Osteoblast (primary cell): ENCODE results near the gene TCHH. TPM values are rescaled to one million over a fixed set of nuclear protein-coding genes. Genes with fewer than 3 reads are reported as not detected.

Source experiments
- DNase-seq: peaks from one replicate; pipeline ENCODE4 v3.0.0; 2011; ENCODE audit warnings: low spot score, mixed read lengths; ENCODE audit not compliant: insufficient read length; ENCODE audit errors: missing footprints
- H2AFZ ChIP-seq: 2 replicates; pipeline ENCODE4 v1.6.0; 2011; ENCODE audit warnings: mild to moderate bottlenecking, low read length
- H3K27ac ChIP-seq: 2 replicates; pipeline ENCODE4 v1.5.1; 2011; ENCODE audit warnings: mild to moderate bottlenecking, low read depth, low read length, moderate library complexity
- H3K27me3 ChIP-seq: 2 replicates; pipeline ENCODE4 v1.6.0; 2012; ENCODE audit warnings: mild to moderate bottlenecking, control low read depth, inconsistent platforms, low read length, moderate library complexity; ENCODE audit not compliant: insufficient read depth
- H3K36me3 ChIP-seq: 2 replicates; pipeline ENCODE4 v1.5.1; 2011; ENCODE audit warnings: mild to moderate bottlenecking, low read length, control low read depth, moderate library complexity; ENCODE audit not compliant: insufficient read depth
- H3K4me1 ChIP-seq: 2 replicates; pipeline ENCODE4 v1.5.1; 2011; ENCODE audit warnings: mild to moderate bottlenecking, low read length, control low read depth, moderate library complexity; ENCODE audit not compliant: insufficient read depth
- H3K4me2 ChIP-seq: 2 replicates; pipeline ENCODE4 v1.6.0; 2011; ENCODE audit warnings: mild to moderate bottlenecking, low read length; ENCODE audit not compliant: insufficient read depth
- H3K4me3 ChIP-seq: fragments of 200-600 bp; sonication (generic); 3 replicates; pipeline ENCODE4 v1.5.1; 2012; ENCODE audit warnings: mild to moderate bottlenecking, low read length, inconsistent platforms; ENCODE audit not compliant: insufficient read depth
- H3K79me2 ChIP-seq: 2 replicates; pipeline ENCODE4 v1.6.0; 2012; ENCODE audit warnings: mild to moderate bottlenecking, low read length, control low read depth, inconsistent platforms; ENCODE audit not compliant: insufficient read depth
- H3K9me3 ChIP-seq: 2 replicates; pipeline ENCODE4 v1.5.1; 2011; ENCODE audit warnings: low read depth, low read length, control low read depth
- H4K20me1 ChIP-seq: 2 replicates; pipeline ENCODE4 v1.6.0; 2012; ENCODE audit warnings: mild to moderate bottlenecking, low read length, control low read depth; ENCODE audit not compliant: insufficient read depth
- total RNA-seq: library from RNA; depleted of rRNA; stranded (reverse); fragments of >200 nt; gene quantifications from 2 replicates; pipeline ENCODE4 v1.2.3, GENCODE V29; 2012
- TF ChIP-seq, protein P1 (sequence below): IDR thresholded peaks from 2 replicates; pipeline ENCODE4 v1.5.1; 2011; ENCODE audit warnings: mild to moderate bottlenecking, low read depth, low read length, moderate library complexity; ENCODE audit errors: extremely low read depth

Gene TCHH
- total RNA-seq, 1 donor: not detected

GRCh38 chr1:152127673-152128072 lies 12.4 kb upstream of the TCHH start:
- TF ChIP-seq, protein P1, sequence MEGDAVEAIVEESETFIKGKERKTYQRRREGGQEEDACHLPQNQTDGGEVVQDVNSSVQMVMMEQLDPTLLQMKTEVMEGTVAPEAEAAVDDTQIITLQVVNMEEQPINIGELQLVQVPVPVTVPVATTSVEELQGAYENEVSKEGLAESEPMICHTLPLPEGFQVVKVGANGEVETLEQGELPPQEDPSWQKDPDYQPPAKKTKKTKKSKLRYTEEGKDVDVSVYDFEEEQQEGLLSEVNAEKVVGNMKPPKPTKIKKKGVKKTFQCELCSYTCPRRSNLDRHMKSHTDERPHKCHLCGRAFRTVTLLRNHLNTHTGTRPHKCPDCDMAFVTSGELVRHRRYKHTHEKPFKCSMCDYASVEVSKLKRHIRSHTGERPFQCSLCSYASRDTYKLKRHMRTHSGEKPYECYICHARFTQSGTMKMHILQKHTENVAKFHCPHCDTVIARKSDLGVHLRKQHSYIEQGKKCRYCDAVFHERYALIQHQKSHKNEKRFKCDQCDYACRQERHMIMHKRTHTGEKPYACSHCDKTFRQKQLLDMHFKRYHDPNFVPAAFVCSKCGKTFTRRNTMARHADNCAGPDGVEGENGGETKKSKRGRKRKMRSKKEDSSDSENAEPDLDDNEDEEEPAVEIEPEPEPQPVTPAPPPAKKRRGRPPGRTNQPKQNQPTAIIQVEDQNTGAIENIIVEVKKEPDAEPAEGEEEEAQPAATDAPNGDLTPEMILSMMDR: no peak
- Histone ChIP-seq H3K4me1 (no peaks in the 10 kb centered on the region), H3K27ac (no peak overlapping the region), H3K27me3 (peaks cover 15% of the 10 kb centered on the region), H3K36me3 (no peaks in the 10 kb centered on the region), H3K9me3 (no peaks in the 10 kb centered on the region), H3K4me2 (no peak overlapping the region), H2AFZ (no peak overlapping the region), H3K4me3 (no peak overlapping the region), H3K79me2 (no peaks in the 10 kb centered on the region), H4K20me1 (no peaks in the 10 kb centered on the region)
- DNase-seq: no peak

DNA sequence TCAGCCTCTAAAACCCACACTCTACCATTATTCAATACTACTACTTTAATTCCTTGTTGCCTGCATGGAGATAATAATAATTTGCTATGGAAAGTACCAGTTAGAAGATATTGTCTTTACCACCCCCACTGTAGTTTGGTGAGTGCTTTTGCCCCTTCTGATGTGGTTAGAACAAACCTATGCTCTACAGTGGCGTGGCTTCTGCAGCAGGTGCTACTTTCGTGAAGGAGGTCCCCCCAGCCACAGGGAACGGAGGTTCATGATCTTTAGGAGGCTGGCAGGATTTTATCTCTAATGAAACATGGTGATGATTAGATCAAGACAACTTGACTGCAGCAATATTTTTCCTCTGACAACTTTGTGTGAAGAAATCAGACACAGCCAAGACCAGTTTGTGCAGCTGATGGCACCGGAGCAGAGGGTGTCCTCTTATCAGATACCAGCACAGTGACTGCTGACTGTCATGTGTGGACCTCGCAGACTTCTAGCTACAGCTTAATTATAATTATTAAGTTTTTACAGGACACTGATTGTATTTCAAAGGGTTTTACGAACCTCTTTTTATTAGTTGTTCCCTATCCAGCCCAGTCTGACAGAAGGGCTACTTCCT lies 10.7 kb upstream of the TCHH start:
- Histone ChIP-seq H3K27me3 (peaks cover 17% of the 10 kb centered on the region), H3K4me1 (no peaks in the 10 kb centered on the region), H3K9me3 (no peaks in the 10 kb centered on the region), H3K4me3 (no peak overlapping the region), H3K79me2 (no peaks in the 10 kb centered on the region), H3K36me3 (no peaks in the 10 kb centered on the region), H3K27ac (no peak overlapping the region), H4K20me1 (no peaks in the 10 kb centered on the region), H3K4me2 (no peak overlapping the region), H2AFZ (no peak overlapping the region)
- TF ChIP-seq, protein P1: no peak
- DNase-seq: no peak

DNA sequence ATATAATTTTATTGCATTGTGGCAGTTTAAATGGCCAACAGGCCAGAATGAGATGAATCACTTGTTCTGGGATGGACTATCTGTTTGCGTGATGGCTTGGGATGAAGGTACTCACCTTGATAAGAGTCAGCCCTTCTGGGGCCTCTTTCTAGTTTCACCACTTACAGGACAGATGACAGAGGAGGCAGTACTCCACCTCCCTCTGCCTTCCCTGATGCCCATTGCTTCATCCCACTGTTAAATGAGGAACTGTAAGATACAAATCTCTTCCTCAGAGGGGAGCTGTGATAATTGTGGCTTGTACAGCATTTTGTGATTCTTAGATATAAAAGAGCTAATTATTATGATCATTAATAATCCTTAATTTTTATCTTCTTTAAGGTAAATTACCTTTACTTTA lies 3.7 kb upstream of the TCHH start:
- no peaks in the 10 kb centered on the region for H4K20me1 ChIP-seq
- H3K9me3 ChIP-seq: no peaks in the 10 kb centered on the region
- no peak overlapping the region for H3K27ac ChIP-seq
- no peak for DNase-seq
- no peaks in the 10 kb centered on the region for H3K4me1 ChIP-seq
- no peak overlapping the region for H3K4me2 ChIP-seq
- H3K79me2 ChIP-seq: no peaks in the 10 kb centered on the region
- TF ChIP-seq, protein P1: no peak
- H3K27me3 ChIP-seq: peaks cover 38% of the 10 kb centered on the region
- no peak overlapping the region for H2AFZ ChIP-seq
- H3K4me3 ChIP-seq: no peak overlapping the region
- no peaks in the 10 kb centered on the region for H3K36me3 ChIP-seq

GRCh38 chr1:152112885-152113432 lies 2.3 kb downstream of the TCHH start:
- TF ChIP-seq, protein P1: no peak
- H4K20me1 ChIP-seq: no peaks in the 10 kb centered on the region
- no peaks in the 10 kb centered on the region for H3K79me2 ChIP-seq
- peaks cover 76% of the 10 kb centered on the region for H3K27me3 ChIP-seq
- peaks cover 13% of the 10 kb centered on the region for H3K4me1 ChIP-seq
- DNase-seq: no peak
- H3K9me3 ChIP-seq: no peaks in the 10 kb centered on the region
- peak overlapping the region; percentile 60 for H3K4me2 ChIP-seq
- no peak overlapping the region for H3K4me3 ChIP-seq
- no peak overlapping the region for H3K27ac ChIP-seq
- peak overlapping the region; percentile 65 for H2AFZ ChIP-seq
- no peaks in the 10 kb centered on the region for H3K36me3 ChIP-seq
